Measurements from ENCODE around the gene UBE2D4.

GRCh38 chr7:43884617-43885016 is 41.6 kb upstream of the UBE2D4 start:
- TF ChIP-seq CTCF (IDR thresholded peaks at IDR 0.05; ENCODE audit: borderline replicate concordance, extremely low read depth, low read length, poor library complexity, severe bottlenecking): no peak
- TF ChIP-seq EZH2 (IDR thresholded peaks at IDR 0.05; ENCODE audit: borderline replicate concordance, low read depth, low read length, severe bottlenecking): no peak

All from DND-41 (cell line).